Loucy (cell line): ENCODE measurements around the gene ASTL.

Experiments
- CTCF ChIP-seq: fragments of 200-600 bp; sonication (generic); conservative IDR thresholded peaks from 2 replicates; pipeline ENCODE4 v1.5.1; 2014; ENCODE audit warnings: mild to moderate bottlenecking, antibody characterized with exemption, low read length
- EZH2phosphoT487 ChIP-seq: fragments of 200-600 bp; IDR thresholded peaks from 2 replicates; pipeline ENCODE4 v1.6.1; 2018; ENCODE audit warnings: antibody characterized with exemption, mild to moderate bottlenecking, moderate library complexity, borderline replicate concordance

- no peak for TF ChIP-seq CTCF
- TF ChIP-seq EZH2phosphoT487 = no peak
Measured at GRCh38 chr2:96112501-96113366, 25.6 kb downstream of the ASTL start.
